Caco-2 (cell line): ENCODE measurements around the gene CLSTN2. TPM values are rescaled to one million over a fixed set of nuclear protein-coding genes. Genes with fewer than 3 reads are reported as not detected.

Source experiments
- BruUV-seq: library from RNA; stranded (reverse); fragments of 400-500 nt; replicated peaks from 2 replicates; lab custom pipeline; 2021; lab: Mats Ljungman, UMichigan
- CTCF ChIA-PET: fragments of 300-600 bp; sonication (Branson Sonifier 250); formaldehyde crosslinking; loops from one replicate; lab custom pipeline; 2022; ENCODE audit warnings: antibody characterized with exemption; lab: Charles Lee
- POLR2A ChIA-PET: fragments of 300-600 bp; sonication (Branson Sonifier 250); formaldehyde crosslinking; loops from one replicate; lab custom pipeline; 2022; ENCODE audit warnings: antibody characterized with exemption; lab: Charles Lee
- DNase-seq, 2 experiments: peaks; one replicate each; pipeline versions ENCODE4 v3.0.0 to v3.0.0-alpha.2; 2020 to 2022
- H3K27me3 ChIP-seq: replicated peaks from 2 replicates; pipeline ENCODE4 v1.6.0; 2011; ENCODE audit warnings: low read length; ENCODE audit not compliant: control insufficient read depth, insufficient read depth
- H3K36me3 ChIP-seq: 2 replicates; pipeline ENCODE4 v1.5.1; 2011; ENCODE audit warnings: low read length; ENCODE audit not compliant: control insufficient read depth, insufficient read depth
- H3K4me1 ChIP-seq: fragments of 250-450 bp; sonication (Bioruptor Pico); 2 replicates; pipeline ENCODE4 v1.5.1; 2020; ENCODE audit warnings: mild to moderate bottlenecking
- H3K4me3 ChIP-seq: 2 replicates; pipeline ENCODE4 v1.5.1; 2011; ENCODE audit warnings: low read depth, mild to moderate bottlenecking, control low read depth, low read length
- H3K9me3 ChIP-seq: fragments of 250-450 bp; sonication (Bioruptor Pico); 2 replicates; pipeline ENCODE4 v1.5.1; 2020; ENCODE audit warnings: mild to moderate bottlenecking, moderate library complexity
- H3K27ac Mint-ChIP-seq: one replicate; pipeline ENCODE4 v1.8.0; 2022; ENCODE audit warnings: mixed read lengths; ENCODE audit not compliant: unreplicated experiment
- H3K27me3 Mint-ChIP-seq: one replicate; pipeline ENCODE4 v1.8.0; 2022; ENCODE audit warnings: mixed read lengths; ENCODE audit not compliant: insufficient read depth, unreplicated experiment
- H3K36me3 Mint-ChIP-seq: one replicate; pipeline ENCODE4 v1.8.0; 2022; ENCODE audit warnings: mild to moderate bottlenecking, mixed read lengths; ENCODE audit not compliant: insufficient read depth, unreplicated experiment
- H3K4me1 Mint-ChIP-seq: one replicate; pipeline ENCODE4 v1.8.0; 2022; ENCODE audit warnings: low read depth, mixed read lengths; ENCODE audit not compliant: unreplicated experiment
- H3K4me3 Mint-ChIP-seq: one replicate; pipeline ENCODE4 v1.8.0; 2022; ENCODE audit warnings: mild to moderate bottlenecking, moderate library complexity, mixed read lengths; ENCODE audit not compliant: unreplicated experiment
- H3K9me3 Mint-ChIP-seq: one replicate; pipeline ENCODE4 v1.8.0; 2022; ENCODE audit warnings: mixed read lengths; ENCODE audit not compliant: unreplicated experiment
- intact Hi-C: fragments of 100-400 bp; cut with micrococcal nuclease; formaldehyde crosslinking; loops from one replicate; pipeline ENCODE4 v1.10.0; 2022; ENCODE audit not compliant: unreplicated experiment
- total RNA-seq: library from RNA; stranded (reverse); gene quantifications from 2 replicates; pipeline ENCODE4 v1.2.3, GENCODE V29; 2022
- TF ChIP-seq, protein P1 (sequence below), 2 experiments: fragments of 200-600 bp in 1 of 2; IDR thresholded peaks; 1 replicate in 1 of 2; 2 replicates in 1 of 2; pipeline versions ENCODE4 v1.5.1 to v1.8.0; 2011 to 2022; ENCODE audit warnings: antibody characterized with exemption in 1 of 2, control low read depth in 1 of 2, inconsistent platforms in 1 of 2, low read depth in 1 of 2, low read length in 1 of 2, mild to moderate bottlenecking in 1 of 2, moderate library complexity in 1 of 2; ENCODE audit not compliant: insufficient read depth in 1 of 2, severe bottlenecking in 1 of 2, unreplicated experiment in 1 of 2

CLSTN2 gene
- total RNA-seq, 1 experiment from 2014 or later: 26.1 TPM

DNA sequence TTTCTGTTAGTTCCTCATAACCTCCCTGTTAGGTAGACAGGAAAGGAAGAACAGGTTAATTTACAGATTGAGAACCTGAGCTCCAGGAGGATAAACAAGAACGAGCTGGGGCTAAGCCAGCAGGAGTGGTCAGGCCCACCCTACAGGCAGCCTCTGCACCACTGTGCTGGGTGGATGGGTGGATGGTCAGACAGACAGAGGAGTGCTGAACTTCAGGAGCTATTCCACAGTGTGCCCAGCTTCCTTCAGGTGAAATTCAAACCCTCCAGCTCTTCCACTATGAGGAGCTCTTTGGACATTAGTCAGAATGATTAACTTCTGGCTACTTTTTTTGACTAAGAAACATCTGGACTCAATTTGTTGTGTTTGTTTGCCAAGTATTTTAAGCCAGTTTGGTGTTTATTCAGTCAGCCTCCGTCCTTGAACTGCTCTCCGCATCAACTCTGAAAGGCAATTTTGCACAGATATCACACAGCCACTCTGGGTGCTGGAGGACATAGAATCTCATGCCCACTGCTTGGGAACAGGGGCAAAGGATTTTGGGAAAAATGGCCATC, 361.9 kb downstream of the CLSTN2 start:
- Mint-ChIP-seq H3K27ac (no peak overlapping the region), H3K9me3 (no peaks in the 10 kb centered on the region), H3K4me3 (no peak overlapping the region), H3K27me3 (peaks cover 4% of the 10 kb centered on the region), H3K4me1 (no peaks in the 10 kb centered on the region), H3K36me3 (no peaks in the 10 kb centered on the region)
- ChIA-PET CTCF (no interaction called here), POLR2A (no interaction called here)
- no peak for DNase-seq
- no peak overlapping the region for H3K4me3 ChIP-seq
- BruUV-seq: no TSS peak
- H3K4me1 ChIP-seq: no peaks in the 10 kb centered on the region
- no peaks in the 10 kb centered on the region for H3K36me3 ChIP-seq
- H3K27me3 ChIP-seq: no peaks in the 10 kb centered on the region
- TF ChIP-seq, protein P1, sequence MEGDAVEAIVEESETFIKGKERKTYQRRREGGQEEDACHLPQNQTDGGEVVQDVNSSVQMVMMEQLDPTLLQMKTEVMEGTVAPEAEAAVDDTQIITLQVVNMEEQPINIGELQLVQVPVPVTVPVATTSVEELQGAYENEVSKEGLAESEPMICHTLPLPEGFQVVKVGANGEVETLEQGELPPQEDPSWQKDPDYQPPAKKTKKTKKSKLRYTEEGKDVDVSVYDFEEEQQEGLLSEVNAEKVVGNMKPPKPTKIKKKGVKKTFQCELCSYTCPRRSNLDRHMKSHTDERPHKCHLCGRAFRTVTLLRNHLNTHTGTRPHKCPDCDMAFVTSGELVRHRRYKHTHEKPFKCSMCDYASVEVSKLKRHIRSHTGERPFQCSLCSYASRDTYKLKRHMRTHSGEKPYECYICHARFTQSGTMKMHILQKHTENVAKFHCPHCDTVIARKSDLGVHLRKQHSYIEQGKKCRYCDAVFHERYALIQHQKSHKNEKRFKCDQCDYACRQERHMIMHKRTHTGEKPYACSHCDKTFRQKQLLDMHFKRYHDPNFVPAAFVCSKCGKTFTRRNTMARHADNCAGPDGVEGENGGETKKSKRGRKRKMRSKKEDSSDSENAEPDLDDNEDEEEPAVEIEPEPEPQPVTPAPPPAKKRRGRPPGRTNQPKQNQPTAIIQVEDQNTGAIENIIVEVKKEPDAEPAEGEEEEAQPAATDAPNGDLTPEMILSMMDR (IDR thresholded peaks at IDR 0.05; ENCODE audit: insufficient read depth in 1 of 2, low read depth in 1 of 2, low read length in 1 of 2, severe bottlenecking in 1 of 2, unreplicated experiment in 1 of 2): no peak
- intact Hi-C loops: no loop called here
- no peaks in the 10 kb centered on the region for H3K9me3 ChIP-seq

DNA sequence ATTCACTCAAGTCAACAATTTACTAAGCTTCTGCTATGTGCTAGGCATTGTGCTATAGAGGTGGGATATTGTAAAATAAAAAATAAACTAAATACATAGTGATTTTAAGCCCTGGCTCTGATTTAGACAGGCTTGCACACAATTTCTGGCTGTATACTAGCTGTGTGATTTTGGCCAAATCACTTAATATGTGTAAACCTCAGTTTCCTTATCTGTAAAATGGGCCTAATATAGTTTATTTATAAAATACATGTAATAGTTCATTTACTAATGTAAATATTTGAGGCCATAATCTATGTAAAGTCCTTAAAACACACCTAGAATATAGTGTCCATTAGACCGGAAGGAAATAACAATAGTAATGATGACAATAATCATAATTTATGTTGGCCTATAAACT, 363.1 kb downstream of the CLSTN2 start:
- BruUV-seq: no TSS peak
- ChIA-PET POLR2A (no interaction called here), CTCF (no interaction called here)
- Mint-ChIP-seq H3K27ac (no peak overlapping the region), H3K4me3 (no peak overlapping the region), H3K9me3 (no peaks in the 10 kb centered on the region), H3K27me3 (peaks cover 2% of the 10 kb centered on the region), H3K4me1 (no peaks in the 10 kb centered on the region), H3K36me3 (no peaks in the 10 kb centered on the region)
- Histone ChIP-seq H3K27me3 (no peaks in the 10 kb centered on the region), H3K36me3 (no peaks in the 10 kb centered on the region), H3K4me1 (no peaks in the 10 kb centered on the region), H3K9me3 (no peaks in the 10 kb centered on the region), H3K4me3 (no peak overlapping the region)
- no peak for DNase-seq
- TF ChIP-seq, protein P1 (IDR thresholded peaks at IDR 0.05; ENCODE audit: insufficient read depth in 1 of 2, low read depth in 1 of 2, low read length in 1 of 2, severe bottlenecking in 1 of 2, unreplicated experiment in 1 of 2): no peak
- intact Hi-C loops: no loop called here

DNA sequence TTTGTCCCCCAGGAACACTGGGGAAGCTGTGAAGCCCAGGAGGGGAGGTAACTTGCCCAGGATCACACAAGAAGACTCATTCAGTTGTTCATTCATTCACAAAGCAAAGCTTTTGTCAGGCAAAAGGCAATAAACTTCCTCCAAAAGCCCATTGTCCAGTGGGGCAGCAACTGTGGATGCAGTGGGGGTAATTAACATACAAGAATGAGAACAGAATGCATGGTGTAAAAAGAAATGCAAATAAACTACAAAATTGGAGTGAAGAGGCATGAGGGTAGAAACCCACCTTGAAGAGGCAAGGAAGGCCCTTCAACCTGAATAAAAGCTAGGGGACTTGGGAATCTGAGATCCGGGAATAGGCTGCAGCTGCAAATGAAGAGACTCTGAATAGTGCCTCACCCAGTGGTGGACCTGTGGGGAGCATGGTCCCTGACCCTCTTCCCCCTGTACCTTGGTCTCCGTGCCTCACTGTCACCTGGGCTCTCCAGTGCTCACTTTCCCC, 363.6 kb downstream of the CLSTN2 start:
- intact Hi-C loops: no loop called here
- BruUV-seq: no TSS peak
- Mint-ChIP-seq H3K27me3 (peaks cover 2% of the 10 kb centered on the region), H3K9me3 (no peaks in the 10 kb centered on the region), H3K4me3 (no peak overlapping the region), H3K36me3 (no peaks in the 10 kb centered on the region), H3K4me1 (no peaks in the 10 kb centered on the region), H3K27ac (no peak overlapping the region)
- no peaks in the 10 kb centered on the region for H3K36me3 ChIP-seq
- no peaks in the 10 kb centered on the region for H3K27me3 ChIP-seq
- H3K4me1 ChIP-seq: no peaks in the 10 kb centered on the region
- H3K9me3 ChIP-seq: no peaks in the 10 kb centered on the region
- ChIA-PET POLR2A (no interaction called here), CTCF (no interaction called here)
- TF ChIP-seq, protein P1 (IDR thresholded peaks at IDR 0.05; ENCODE audit: insufficient read depth in 1 of 2, low read depth in 1 of 2, low read length in 1 of 2, severe bottlenecking in 1 of 2, unreplicated experiment in 1 of 2): no peak
- no peak for DNase-seq
- H3K4me3 ChIP-seq: no peak overlapping the region
